H1 (cell line): ENCODE results near the gene ACER3. TPM values are rescaled to one million over a fixed set of nuclear protein-coding genes. Genes with fewer than 3 reads are reported as not detected.

ENCODE experiments used
- polyA plus RNA-seq, 7 experiments: library from polyadenylated mRNA; depleted of rRNA in 3 of 7; stranded (reverse) in 5 of 7; unstranded in 2 of 7; fragments of >200 nt in 5 of 7; fragments of 200-250 nt in 2 of 7; gene quantifications; 1 replicate in 5 of 7; 2 replicates in 1 of 7; 4 replicates in 1 of 7; pipeline versions ENCODE4 v1.2.1 to v1.2.3, GENCODE V29; 2011 to 2013; ENCODE audit warnings: missing spikeins in 2 of 7, mixed read lengths in 2 of 7
- total RNA-seq: library from RNA; stranded (reverse); fragmentation: NEBNext Ultra II Directional; extraction: Animal tissue kit (Norgen Biotek cat#: 25700); gene quantifications from 2 replicates; pipeline ENCODE4 v1.2.1, GENCODE V29; 2021
- TF ChIP-seq, protein P1 (sequence below): IDR thresholded peaks from 2 replicates; pipeline ENCODE4 v1.6.1; 2012; ENCODE audit warnings: low read length, inconsistent platforms
- TF ChIP-seq, protein P2 (sequence below): IDR thresholded peaks from 2 replicates; pipeline ENCODE4 v1.6.1; 2011; ENCODE audit warnings: low read length, improper control_type of control experiment

The ACER3 gene
- total and polyA plus RNA-seq, 2 of the 8 experiments (the other 6 are each of a cell fraction or from before 2014, with no cell fraction given): 5.7 to 16.2 TPM

- TF ChIP-seq, protein P1, sequence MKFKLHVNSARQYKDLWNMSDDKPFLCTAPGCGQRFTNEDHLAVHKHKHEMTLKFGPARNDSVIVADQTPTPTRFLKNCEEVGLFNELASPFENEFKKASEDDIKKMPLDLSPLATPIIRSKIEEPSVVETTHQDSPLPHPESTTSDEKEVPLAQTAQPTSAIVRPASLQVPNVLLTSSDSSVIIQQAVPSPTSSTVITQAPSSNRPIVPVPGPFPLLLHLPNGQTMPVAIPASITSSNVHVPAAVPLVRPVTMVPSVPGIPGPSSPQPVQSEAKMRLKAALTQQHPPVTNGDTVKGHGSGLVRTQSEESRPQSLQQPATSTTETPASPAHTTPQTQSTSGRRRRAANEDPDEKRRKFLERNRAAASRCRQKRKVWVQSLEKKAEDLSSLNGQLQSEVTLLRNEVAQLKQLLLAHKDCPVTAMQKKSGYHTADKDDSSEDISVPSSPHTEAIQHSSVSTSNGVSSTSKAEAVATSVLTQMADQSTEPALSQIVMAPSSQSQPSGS: no peak
- TF ChIP-seq, protein P2, sequence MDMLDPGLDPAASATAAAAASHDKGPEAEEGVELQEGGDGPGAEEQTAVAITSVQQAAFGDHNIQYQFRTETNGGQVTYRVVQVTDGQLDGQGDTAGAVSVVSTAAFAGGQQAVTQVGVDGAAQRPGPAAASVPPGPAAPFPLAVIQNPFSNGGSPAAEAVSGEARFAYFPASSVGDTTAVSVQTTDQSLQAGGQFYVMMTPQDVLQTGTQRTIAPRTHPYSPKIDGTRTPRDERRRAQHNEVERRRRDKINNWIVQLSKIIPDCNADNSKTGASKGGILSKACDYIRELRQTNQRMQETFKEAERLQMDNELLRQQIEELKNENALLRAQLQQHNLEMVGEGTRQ: no peak
- TF ChIP-seq, all 59 proteins: peak for 0
Observed at GRCh38 chr11:77073328-77074001, 212.7 kb downstream of the ACER3 start (continued).
